ENCODE measurements around the gene NLGN1.

NLGN1 gene

DNA sequence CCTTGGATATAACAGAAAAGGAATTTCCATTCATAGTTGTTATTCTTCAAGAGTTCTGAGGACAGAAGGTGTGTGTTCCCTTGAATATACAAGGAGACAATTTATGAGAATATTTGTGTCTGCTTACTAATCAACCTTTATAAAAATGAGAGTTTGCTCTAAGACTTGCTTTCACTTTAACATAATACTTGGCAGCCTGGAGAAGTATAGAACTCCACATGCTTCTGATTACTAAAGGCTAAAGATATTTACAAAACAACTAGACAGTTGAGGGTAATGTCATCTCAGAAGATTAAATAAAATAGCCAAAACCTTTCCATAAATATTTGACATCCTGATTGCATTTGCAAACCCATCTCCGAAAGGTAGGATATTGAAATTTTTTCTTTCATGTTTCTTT, 734.5 kb downstream of the NLGN1 start:
- Histone ChIP-seq H3K36me3 (ENCODE audit: low read depth) (no peaks in the 10 kb centered on the region), H3K9me3 (ENCODE audit: severe bottlenecking) (no peaks in the 10 kb centered on the region), H3K4me3 (ENCODE audit: severe bottlenecking) (no peak overlapping the region), H3K27ac (ENCODE audit: poor library complexity, severe bottlenecking) (no peak overlapping the region), H3K4me1 (ENCODE audit: insufficient read depth, poor library complexity, severe bottlenecking) (no peaks in the 10 kb centered on the region), H3K27me3 (ENCODE audit: insufficient read depth, poor library complexity, severe bottlenecking) (no peaks in the 10 kb centered on the region)
- no peak for TF ChIP-seq CTCF (IDR thresholded peaks at IDR 0.05; ENCODE audit: poor library complexity, severe bottlenecking)
- DNase-seq (ENCODE audit: low spot score) (no peak), ATAC-seq (ENCODE audit: low read depth) (no peak)

DNA sequence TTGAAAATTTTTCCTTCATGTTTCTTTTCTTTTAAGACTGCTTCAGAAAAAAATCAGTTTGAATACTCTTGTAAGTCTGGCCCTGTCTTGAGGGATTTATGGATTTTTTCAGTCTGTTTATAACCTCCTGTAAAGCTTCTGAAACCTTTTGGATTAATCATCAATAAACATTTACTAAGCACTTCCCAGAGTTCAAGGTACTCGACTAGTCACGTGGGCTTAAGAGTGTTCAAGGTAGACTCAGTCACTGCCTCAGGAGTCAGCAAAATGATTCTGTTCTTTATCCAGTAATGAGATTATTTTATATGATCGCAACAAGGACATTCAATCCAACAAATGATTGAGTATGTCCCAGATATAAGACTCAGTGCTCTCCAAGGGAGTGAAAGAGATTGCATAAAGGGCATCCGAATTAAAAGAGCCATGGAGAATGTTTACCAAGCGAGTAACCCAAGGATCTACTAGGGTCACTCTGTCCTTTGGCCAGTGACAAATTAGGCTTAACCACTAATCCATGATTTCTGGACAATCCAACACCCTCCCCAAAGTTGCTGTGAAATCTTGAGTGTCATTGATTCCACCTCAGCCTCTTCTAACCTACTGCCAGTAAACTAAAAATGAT, 735.0 kb downstream of the NLGN1 start:
- Histone ChIP-seq H3K36me3 (ENCODE audit: low read depth) (no peaks in the 10 kb centered on the region), H3K27ac (ENCODE audit: poor library complexity, severe bottlenecking) (no peak overlapping the region), H3K27me3 (ENCODE audit: insufficient read depth, poor library complexity, severe bottlenecking) (no peaks in the 10 kb centered on the region), H3K4me3 (ENCODE audit: severe bottlenecking) (no peak overlapping the region), H3K4me1 (ENCODE audit: insufficient read depth, poor library complexity, severe bottlenecking) (no peaks in the 10 kb centered on the region), H3K9me3 (ENCODE audit: severe bottlenecking) (no peaks in the 10 kb centered on the region)
- DNase-seq (ENCODE audit: low spot score) (no peak), ATAC-seq (ENCODE audit: low read depth) (no peak)
- no peak for TF ChIP-seq CTCF (IDR thresholded peaks at IDR 0.05; ENCODE audit: poor library complexity, severe bottlenecking)

- Histone ChIP-seq H3K27me3 (ENCODE audit: insufficient read depth, poor library complexity, severe bottlenecking) (no peaks in the 10 kb centered on the region), H3K4me3 (ENCODE audit: severe bottlenecking) (no peak overlapping the region), H3K9me3 (ENCODE audit: severe bottlenecking) (no peaks in the 10 kb centered on the region), H3K36me3 (ENCODE audit: low read depth) (no peaks in the 10 kb centered on the region), H3K4me1 (ENCODE audit: insufficient read depth, poor library complexity, severe bottlenecking) (no peaks in the 10 kb centered on the region), H3K27ac (ENCODE audit: poor library complexity, severe bottlenecking) (no peak overlapping the region)
- DNase-seq (ENCODE audit: low spot score) = no peak
- TF ChIP-seq CTCF (IDR thresholded peaks at IDR 0.05; ENCODE audit: poor library complexity, severe bottlenecking) = no peak
- no peak for ATAC-seq (ENCODE audit: low read depth)
These were observed 748.5 kb downstream of the NLGN1 start for GRCh38 chr3:174146008-174146407.

DNA sequence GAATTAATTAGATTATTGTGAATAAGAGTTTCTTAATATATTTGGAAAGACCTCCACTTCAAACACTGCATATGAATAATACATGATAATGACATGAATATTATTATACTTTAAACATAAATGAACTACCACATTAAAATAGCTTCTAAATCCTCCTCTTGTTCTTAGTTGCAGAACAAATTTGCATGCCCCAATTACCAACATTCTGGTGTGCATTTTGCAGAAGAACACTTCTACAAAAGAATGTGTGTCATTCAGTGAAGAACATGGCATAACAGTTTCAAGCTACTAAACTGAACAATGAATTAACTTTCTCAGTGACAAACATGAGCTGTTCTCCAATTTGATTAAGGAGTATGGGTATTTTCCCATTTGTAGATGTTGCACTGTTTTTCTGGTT, 750.3 kb downstream of the NLGN1 start:
- Histone ChIP-seq H3K4me1 (ENCODE audit: insufficient read depth, poor library complexity, severe bottlenecking) (no peaks in the 10 kb centered on the region), H3K9me3 (ENCODE audit: severe bottlenecking) (no peaks in the 10 kb centered on the region), H3K36me3 (ENCODE audit: low read depth) (no peaks in the 10 kb centered on the region), H3K27me3 (ENCODE audit: insufficient read depth, poor library complexity, severe bottlenecking) (no peaks in the 10 kb centered on the region), H3K4me3 (ENCODE audit: severe bottlenecking) (no peak overlapping the region), H3K27ac (ENCODE audit: poor library complexity, severe bottlenecking) (no peak overlapping the region)
- ATAC-seq (ENCODE audit: low read depth) (no peak), DNase-seq (ENCODE audit: low spot score) (no peak)
- no peak for TF ChIP-seq CTCF (IDR thresholded peaks at IDR 0.05; ENCODE audit: poor library complexity, severe bottlenecking)

DNA sequence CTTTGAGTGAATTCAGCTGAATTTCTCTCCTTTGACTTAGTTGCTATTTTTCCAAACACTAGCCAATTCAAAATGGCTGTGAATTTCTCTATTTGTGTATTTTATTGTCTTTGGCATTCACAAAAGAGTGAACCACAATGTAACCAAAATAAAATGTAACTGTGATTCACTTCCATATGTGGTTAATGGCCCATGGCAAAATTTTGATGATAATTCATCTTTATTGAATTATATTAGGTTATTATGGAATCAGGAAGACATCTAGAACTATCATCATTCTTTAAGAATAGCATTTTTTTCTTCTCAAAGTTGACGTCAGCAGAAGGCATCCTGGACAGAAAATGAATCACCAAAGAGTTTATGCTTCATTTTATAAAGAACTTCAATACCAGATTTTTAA, 756.3 kb downstream of the NLGN1 start:
- Histone ChIP-seq H3K27me3 (ENCODE audit: insufficient read depth, poor library complexity, severe bottlenecking) (peaks cover 2% of the 10 kb centered on the region), H3K27ac (ENCODE audit: poor library complexity, severe bottlenecking) (no peak overlapping the region), H3K9me3 (ENCODE audit: severe bottlenecking) (no peaks in the 10 kb centered on the region), H3K36me3 (ENCODE audit: low read depth) (no peaks in the 10 kb centered on the region), H3K4me3 (ENCODE audit: severe bottlenecking) (no peak overlapping the region), H3K4me1 (ENCODE audit: insufficient read depth, poor library complexity, severe bottlenecking) (no peaks in the 10 kb centered on the region)
- no peak for DNase-seq (ENCODE audit: low spot score)
- ATAC-seq (ENCODE audit: low read depth) = no peak
- no peak for TF ChIP-seq CTCF (IDR thresholded peaks at IDR 0.05; ENCODE audit: poor library complexity, severe bottlenecking)

Measured in RWPE2 (cell line).